HG02973 (cell line): Measurements from ENCODE around the gene IPCEF1.
"Not testable (repeated sequence)": the region's sequence is repeated elsewhere in the genome, so short reads cannot be mapped to it uniquely, and the experiment has no call there.

ENCODE experiments used
- ATAC-seq: cut with Tn5 transposase; IDR thresholded peaks from one replicate; pipeline ENCODE4 v1.9.1; 2021; ENCODE audit warnings: moderate library complexity; ENCODE audit not compliant: unreplicated experiment

The IPCEF1 gene

GRCh38 chr6:154227862-154228520 lies 128.6 kb downstream of the IPCEF1 start:
- no peak for ATAC-seq

- no peak for ATAC-seq
Observed at GRCh38 chr6:154226461-154226860, 130.1 kb downstream of the IPCEF1 start.

GRCh38 chr6:154223296-154223695 lies 133.3 kb downstream of the IPCEF1 start:
- ATAC-seq: no peak

- no peak for ATAC-seq
Observed at GRCh38 chr6:154222716-154223115, 133.9 kb downstream of the IPCEF1 start.

GRCh38 chr6:154219250-154219649 lies 137.4 kb downstream of the IPCEF1 start:
- ATAC-seq: no peak

GRCh38 chr6:154218787-154219186 lies 137.8 kb downstream of the IPCEF1 start:
- ATAC-seq: no peak

GRCh38 chr6:154218301-154218700 lies 138.3 kb downstream of the IPCEF1 start:
- ATAC-seq: no peak

GRCh38 chr6:154213782-154214181 lies 142.8 kb downstream of the IPCEF1 start:
- no peak for ATAC-seq

- no peak for ATAC-seq
Observed at GRCh38 chr6:154210678-154211077, 145.9 kb downstream of the IPCEF1 start.

GRCh38 chr6:154209555-154209954 lies 147.0 kb downstream of the IPCEF1 start:
- ATAC-seq: no peak

- no peak for ATAC-seq
Observed at GRCh38 chr6:154206996-154207395, 149.6 kb downstream of the IPCEF1 start.

GRCh38 chr6:154206141-154206540 lies 150.5 kb downstream of the IPCEF1 start:
- ATAC-seq: no peak

- no peak for ATAC-seq
Observed at GRCh38 chr6:154202958-154203357, 153.6 kb downstream of the IPCEF1 start.

GRCh38 chr6:154202339-154202738 lies 154.3 kb downstream of the IPCEF1 start:
- no peak for ATAC-seq

- ATAC-seq: not testable (repeated sequence)
Observed at GRCh38 chr6:154201688-154202087, 154.9 kb downstream of the IPCEF1 start.

- ATAC-seq: no peak
Observed at GRCh38 chr6:154197196-154197860, 159.3 kb downstream of the IPCEF1 start.

GRCh38 chr6:154196333-154196885 lies 160.2 kb downstream of the IPCEF1 start:
- no peak for ATAC-seq

- no peak for ATAC-seq
Observed at GRCh38 chr6:154187714-154188113, 168.9 kb downstream of the IPCEF1 start.

GRCh38 chr6:154187203-154187602 lies 169.4 kb downstream of the IPCEF1 start:
- ATAC-seq: no peak

- ATAC-seq: no peak
Observed at GRCh38 chr6:154179434-154179833, 177.2 kb downstream of the IPCEF1 start.

GRCh38 chr6:154172393-154172792 lies 184.2 kb downstream of the IPCEF1 start:
- ATAC-seq: not testable (repeated sequence)

GRCh38 chr6:154170106-154170505 lies 186.5 kb downstream of the IPCEF1 start:
- no peak for ATAC-seq
